M059J (cell line): Measurements from ENCODE around the gene MORN1. TPM values are rescaled to one million over a fixed set of nuclear protein-coding genes. Genes with fewer than 3 reads are reported as not detected.

ENCODE experiments used
- DNase-seq: peaks from one replicate; pipeline ENCODE4 v3.0.0-alpha.2; 2012; ENCODE audit warnings: low read depth
- total RNA-seq: library from RNA; depleted of rRNA; stranded (reverse); fragments of >200 nt; shearing (Covaris generic); gene quantifications from 2 replicates; pipeline ENCODE4 v1.2.3, GENCODE V29; 2014

MORN1 gene
- total RNA-seq, 1 experiment from 2014 or later = 11.0 TPM

DNA sequence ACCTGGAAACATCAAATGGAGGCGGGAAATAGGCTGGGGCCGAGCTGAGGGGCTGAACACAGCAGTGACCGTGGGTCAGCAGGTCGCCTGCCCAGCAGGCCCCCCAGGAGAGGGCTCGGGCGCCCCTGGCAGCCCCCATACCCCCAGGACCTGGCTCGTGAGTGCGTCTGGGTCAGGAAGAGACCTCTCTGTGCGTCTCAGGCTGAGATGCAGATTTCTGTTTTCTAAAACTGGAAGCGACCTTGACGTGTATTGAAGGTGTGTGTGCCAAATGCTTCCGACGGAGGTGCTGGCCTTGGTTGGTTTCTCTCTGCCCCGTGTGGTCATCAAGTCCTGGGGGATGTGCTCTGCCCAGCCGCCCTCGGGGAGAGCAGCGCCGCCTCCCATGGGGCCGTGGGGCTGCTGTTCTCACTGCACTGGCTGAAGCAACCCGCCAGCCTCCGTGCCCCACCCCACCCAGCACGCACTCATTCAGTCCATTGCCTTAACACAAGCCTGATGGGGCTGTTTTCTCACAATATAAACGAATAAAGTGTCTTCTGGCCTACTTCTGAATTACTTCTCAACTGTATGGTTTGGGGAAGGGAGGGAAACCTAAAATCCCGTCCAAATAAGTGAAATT lies 13.6 kb upstream of the MORN1 start:
- DNase-seq = no peak

- no peak for DNase-seq
These were observed 13.0 kb upstream of the MORN1 start for GRCh38 chr1:2404142-2404889.

GRCh38 chr1:2403273-2403672 lies 11.9 kb upstream of the MORN1 start:
- no peak for DNase-seq

- no peak for DNase-seq
These were observed 11.1 kb upstream of the MORN1 start for GRCh38 chr1:2402420-2402819.

GRCh38 chr1:2400950-2401649 lies 9.7 kb upstream of the MORN1 start:
- no peak for DNase-seq

DNA sequence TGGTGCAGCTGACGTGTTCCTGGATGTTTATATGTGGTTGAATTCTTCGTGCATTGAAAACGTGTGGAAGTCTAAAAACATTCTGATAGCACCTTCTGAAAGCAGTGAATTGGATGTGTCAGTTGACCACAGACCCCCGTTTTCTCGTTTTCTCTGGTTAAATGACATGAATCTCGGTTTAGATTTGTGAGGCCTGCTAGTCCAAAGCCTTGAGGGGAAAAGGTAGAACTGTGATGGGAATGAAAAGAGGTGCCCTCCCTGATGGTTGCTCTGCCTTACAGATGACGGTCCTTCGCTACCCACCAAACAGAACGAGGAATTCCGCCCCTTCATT lies 9.2 kb upstream of the MORN1 start:
- no peak for DNase-seq

DNA sequence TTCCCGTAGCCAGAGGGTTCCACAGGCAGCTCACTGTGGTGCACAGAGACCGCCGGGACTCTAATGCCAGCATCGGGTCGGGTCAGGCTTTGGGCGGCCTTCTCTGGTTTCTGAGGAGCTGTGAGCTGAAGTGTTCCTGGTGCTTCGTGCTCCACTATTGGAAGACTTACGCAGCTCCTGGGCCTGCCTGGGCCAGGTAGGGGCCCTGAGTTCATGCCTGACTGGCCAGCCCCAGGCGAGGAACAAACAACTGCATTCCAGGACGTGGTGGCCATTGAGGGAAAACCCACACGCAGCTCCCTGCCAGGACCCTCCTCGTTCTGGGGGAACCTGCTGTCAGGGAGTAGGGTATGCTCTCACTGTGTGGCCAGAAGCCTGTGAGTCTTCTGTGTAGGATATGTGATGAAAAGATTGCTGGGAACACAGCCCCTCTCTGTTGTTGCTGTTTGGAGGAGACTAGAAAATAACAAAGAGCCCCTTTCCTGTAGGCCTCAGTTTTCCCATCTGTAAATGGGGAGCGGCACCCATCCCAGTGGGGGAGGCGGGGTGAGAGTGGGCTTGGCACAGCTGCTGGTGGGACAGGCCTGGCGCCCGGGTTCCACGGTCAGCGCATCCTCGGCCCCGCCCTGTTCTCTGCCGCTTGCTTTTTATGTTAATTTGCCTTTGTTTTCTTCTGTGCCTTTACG lies 8.7 kb upstream of the MORN1 start:
- no peak for DNase-seq

- DNase-seq = no peak
These were observed 7.5 kb upstream of the MORN1 start for GRCh38 chr1:2398871-2399270.

GRCh38 chr1:2397007-2397679 lies 5.8 kb upstream of the MORN1 start:
- no peak for DNase-seq

DNA sequence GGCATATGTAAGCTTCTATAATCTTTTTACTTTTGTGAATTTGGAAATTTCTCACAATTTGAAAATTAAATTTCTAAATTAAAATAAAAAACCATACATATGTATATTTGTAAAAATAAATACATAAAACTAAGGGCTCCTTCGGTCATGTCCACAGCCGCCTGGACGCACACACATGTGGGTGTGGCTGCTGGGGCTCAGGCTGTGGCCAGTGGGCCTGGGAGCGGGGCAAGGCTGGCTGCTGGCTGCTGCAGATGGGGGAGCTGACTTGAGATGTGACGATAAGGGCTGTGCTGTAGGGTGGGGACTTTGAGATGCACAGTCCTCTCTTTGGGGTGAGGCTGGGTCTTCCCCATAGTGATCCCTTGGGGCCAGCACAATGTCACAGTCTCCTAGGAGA lies 5.1 kb upstream of the MORN1 start:
- DNase-seq = no peak

DNA sequence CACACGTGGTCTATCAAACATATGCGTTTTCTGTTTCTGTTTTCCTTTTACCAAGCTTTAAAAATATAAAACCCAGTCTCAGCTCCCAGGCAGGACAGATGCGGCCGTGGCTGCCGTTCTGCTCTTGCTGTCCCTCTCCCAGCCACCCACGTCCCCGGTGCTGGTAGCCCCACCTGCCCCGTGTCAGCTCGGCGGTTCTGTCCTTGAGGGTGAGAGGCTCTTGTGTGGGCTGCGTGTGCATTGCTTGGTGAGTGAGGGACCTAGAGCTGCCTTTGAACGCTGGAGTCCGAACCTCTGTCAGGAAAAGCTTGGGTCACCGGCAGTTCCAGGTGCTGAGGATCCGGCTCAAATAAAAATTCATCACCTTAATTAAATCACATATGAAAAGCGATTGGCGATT lies 4.7 kb upstream of the MORN1 start:
- no peak for DNase-seq

GRCh38 chr1:2395245-2395644 lies 3.9 kb upstream of the MORN1 start:
- no peak for DNase-seq

GRCh38 chr1:2394761-2395160 lies 3.4 kb upstream of the MORN1 start:
- DNase-seq = no peak

DNA sequence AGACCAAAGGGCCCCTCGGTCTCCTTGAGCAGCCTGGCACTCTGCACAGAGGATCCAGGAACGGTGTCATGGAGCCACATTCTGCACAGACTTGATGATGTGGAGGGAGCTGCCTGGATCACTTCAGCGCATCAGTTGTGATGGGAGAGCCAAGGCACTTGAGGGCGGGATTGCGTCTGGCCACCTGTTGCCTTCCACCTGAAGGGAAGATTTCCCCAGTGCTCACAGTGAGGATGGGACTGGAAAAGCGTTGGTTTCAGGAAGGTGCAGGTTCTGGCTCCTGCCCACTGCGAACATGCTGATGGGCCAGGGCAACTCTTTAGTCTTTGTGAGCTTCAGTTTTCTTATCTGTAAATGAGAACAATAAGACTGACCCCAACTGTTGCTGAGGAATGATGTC lies 2.9 kb upstream of the MORN1 start:
- no peak for DNase-seq

DNA sequence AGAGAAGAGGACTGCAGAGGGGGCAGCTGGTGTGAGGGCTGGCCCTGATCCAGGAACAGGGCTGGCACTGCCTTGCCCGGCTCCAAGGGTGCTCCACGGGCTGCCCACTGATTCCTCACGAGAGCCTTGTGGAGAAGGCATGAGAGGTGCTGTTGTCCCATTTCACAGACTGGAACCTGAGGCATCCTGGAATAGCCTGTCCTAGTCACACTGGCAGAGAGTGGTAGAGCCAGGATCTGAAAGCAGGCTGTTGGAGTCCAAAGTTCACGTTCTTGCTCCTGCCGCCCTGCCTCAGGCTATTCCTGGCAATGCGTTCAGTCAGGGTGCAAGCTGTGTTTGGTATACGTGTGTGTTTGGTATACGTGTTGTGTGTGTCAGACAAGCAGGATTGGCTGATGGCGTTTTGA lies 2.1 kb upstream of the MORN1 start:
- no peak for DNase-seq

- DNase-seq = no peak
These were observed 1.3 kb upstream of the MORN1 start for GRCh38 chr1:2392686-2393085.

DNA sequence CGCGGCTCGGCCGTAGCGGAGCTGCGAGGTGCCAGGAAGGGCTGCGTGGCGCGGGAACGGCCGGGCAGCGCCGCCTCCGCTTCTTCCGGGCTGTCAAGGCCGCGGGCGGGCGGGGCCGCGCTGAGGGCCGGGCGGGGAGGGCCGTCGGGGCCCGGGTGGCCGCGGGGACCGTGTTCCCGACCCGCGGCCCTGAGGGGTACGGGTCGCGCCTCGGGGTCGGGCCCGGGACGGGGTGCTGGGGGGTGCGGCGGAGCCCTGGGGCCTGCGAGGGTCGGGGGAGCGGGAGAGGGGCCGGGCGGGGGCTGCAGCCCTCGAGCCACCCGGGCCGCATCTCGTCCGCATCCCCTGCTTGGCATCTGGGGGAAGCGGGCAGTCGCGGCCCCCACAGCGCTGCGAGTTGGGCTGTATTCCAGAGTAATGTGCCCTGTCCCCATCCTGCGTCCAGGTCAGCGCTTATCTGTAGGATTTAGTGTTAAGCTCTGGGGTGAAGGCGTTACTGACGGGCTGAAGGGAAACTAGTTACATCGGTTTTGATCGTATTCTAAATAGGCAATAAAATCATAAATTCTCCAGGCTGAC lies 666 bp upstream of the MORN1 start:
- DNase-seq = no peak

- no peak for DNase-seq
These were observed 1.7 kb downstream of the MORN1 start for GRCh38 chr1:2389644-2390043.

DNA sequence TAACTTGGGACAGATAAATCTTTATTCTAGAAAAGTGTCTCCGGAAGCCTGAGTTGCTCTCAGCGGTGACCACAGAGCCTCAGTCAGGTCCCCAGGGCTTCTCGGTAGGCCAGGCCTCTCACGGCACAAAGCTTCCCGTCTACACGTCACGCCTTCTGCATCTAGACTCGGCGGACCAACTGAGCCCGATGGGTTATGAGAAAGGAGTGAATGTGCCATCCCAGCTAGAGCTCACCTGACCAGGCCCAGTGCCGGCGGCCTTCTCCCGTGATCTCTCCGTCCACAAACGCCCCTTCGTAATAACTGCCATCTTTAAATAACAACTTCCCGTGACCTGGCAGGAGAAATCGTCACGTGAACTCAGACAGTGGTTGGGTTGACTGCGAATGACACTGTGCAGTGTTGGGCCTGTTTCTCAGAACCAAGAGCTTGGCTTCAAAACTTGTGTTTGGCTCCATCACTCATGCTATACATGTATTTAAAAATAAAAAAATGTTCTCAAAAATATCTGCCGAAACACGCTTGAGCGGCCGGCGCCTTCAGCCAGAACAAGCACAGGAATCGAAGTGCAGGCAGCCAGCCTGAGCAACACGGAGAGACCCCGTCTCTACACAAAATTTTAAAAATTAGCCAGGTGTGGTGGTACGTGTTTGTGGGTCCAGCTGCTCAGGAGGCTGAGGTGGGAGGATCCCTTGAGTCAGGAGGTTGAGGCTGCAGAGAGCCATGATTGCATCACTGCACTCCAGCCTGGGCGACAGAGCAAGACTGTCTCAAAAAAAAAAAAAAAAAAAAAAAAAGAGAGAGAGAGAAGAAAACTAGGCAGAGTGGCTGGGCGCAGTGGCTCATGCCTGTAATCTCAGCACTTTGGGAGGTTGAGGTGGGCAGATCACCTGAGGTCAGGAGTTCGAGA lies 3.1 kb downstream of the MORN1 start:
- DNase-seq = no peak
